ENCODE results near the gene NR4A2.
"Not testable (repeated sequence)": the region's sequence is repeated elsewhere in the genome, so short reads cannot be mapped to it uniquely, and the experiment has no call there.

Gene NR4A2

GRCh38 chr2:156320486-156321098, 11.9 kb downstream of the NR4A2 start:
- no peak for DNase-seq

GRCh38 chr2:156319811-156320485, 12.6 kb downstream of the NR4A2 start:
- no peak for DNase-seq

- DNase-seq = no peak
Measured at GRCh38 chr2:156317631-156318030, 14.9 kb downstream of the NR4A2 start.

GRCh38 chr2:156311976-156312375, 20.5 kb downstream of the NR4A2 start:
- DNase-seq = no peak

- DNase-seq = no peak
Measured at GRCh38 chr2:156310773-156311172, 21.7 kb downstream of the NR4A2 start.

GRCh38 chr2:156309917-156310316, 22.6 kb downstream of the NR4A2 start:
- no peak for DNase-seq

GRCh38 chr2:156309167-156309566, 23.4 kb downstream of the NR4A2 start:
- DNase-seq = no peak

GRCh38 chr2:156306821-156307220, 25.7 kb downstream of the NR4A2 start:
- no peak for DNase-seq

- no peak for DNase-seq
Measured at GRCh38 chr2:156305121-156305520, 27.4 kb downstream of the NR4A2 start.

GRCh38 chr2:156300337-156300736, 32.2 kb downstream of the NR4A2 start:
- no peak for DNase-seq

GRCh38 chr2:156294945-156295580, 37.5 kb downstream of the NR4A2 start:
- DNase-seq = no peak

GRCh38 chr2:156293382-156293781, 39.1 kb downstream of the NR4A2 start:
- not testable (repeated sequence) for DNase-seq

GRCh38 chr2:156279446-156280150, 52.9 kb downstream of the NR4A2 start:
- no peak for DNase-seq
